Hematopoietic multipotent progenitor cell treated with erythropoietin and hydrocortisone succinate and interleukin-3 and kit ligand, for 15 days (in vitro differentiated cells): ENCODE measurements around the gene LRRC10B.

Source experiments
- DNase-seq: peaks from one replicate; pipeline ENCODE4 v3.0.0-alpha.2; 2015; ENCODE audit warnings: low spot score

LRRC10B gene

GRCh38 chr11:61546663-61547062 is 38.1 kb downstream of the LRRC10B start:
- DNase-seq, result no peak

GRCh38 chr11:61547246-61547645 is 38.7 kb downstream of the LRRC10B start:
- DNase-seq, result no peak

- no peak for DNase-seq
These were observed 40.6 kb downstream of the LRRC10B start for GRCh38 chr11:61549177-61549576.

GRCh38 chr11:61549662-61550568 is 41.4 kb downstream of the LRRC10B start:
- DNase-seq, result no peak

- no peak for DNase-seq
These were observed 42.2 kb downstream of the LRRC10B start for GRCh38 chr11:61550665-61551227.

GRCh38 chr11:61551634-61552033 is 43.1 kb downstream of the LRRC10B start:
- no peak for DNase-seq

DNA sequence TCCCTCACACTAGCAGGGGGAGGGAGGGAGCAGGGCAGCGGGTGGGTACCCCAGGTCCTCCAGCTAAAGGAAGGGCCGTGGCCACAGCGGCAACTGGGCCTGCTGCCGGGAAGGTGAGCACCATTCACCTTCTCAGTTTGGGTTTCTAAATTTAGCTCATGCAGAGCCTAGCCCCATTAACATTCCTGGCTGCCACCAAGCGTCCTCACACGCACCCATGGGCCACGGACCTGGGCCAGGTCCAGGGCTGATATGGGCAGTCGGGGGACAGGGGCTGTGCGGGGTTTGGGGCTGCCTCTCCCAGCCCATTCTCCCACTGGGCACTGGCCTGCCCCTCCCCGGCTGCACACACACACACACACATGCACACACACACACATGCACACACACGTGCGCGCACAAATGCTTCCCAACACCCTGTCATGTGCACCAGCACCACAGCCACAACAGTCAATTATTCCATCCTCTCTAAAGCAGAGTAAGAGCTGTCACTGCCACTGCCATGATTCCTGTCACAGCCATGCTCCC is 43.6 kb downstream of the LRRC10B start:
- DNase-seq, result no peak

DNA sequence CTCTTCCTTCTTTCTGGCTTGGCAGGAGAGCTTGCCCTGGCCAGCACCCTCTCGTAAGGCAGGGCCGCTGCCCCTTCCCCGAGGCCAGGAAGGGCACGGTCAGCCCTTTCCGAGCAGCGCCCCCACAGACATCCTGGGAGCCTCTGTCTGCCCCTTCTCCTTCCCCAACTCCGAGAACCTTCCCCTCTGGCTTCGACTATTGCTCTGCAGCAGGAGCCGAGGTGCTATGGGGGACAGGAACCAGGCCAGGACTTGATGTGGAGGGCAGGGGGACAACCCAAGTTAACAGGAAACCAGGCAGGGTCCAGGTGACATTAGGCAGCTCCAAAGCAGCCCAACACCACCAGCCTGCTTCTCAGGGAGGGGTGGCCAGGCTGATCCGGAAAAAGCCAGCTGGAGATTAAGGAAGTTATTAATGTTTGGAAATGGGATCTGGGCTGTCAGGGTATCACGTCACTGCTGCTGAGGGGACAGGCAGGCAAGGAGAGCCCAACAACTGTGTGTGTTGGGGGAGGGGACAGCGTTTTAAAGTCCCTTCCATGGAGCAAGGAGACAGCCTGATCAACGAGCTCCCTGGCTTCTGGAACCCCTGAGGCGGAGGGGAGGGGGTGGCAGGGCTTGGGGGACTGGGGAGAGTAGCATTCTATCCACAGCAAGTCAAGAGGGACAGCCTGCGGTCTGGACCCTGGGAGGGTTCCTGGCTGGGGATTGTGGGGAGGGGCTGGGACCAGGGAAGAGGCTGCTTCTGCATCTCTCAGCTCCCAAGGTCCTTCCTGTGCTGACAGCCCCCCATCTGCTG is 45.0 kb downstream of the LRRC10B start:
- DNase-seq, result no peak

DNA sequence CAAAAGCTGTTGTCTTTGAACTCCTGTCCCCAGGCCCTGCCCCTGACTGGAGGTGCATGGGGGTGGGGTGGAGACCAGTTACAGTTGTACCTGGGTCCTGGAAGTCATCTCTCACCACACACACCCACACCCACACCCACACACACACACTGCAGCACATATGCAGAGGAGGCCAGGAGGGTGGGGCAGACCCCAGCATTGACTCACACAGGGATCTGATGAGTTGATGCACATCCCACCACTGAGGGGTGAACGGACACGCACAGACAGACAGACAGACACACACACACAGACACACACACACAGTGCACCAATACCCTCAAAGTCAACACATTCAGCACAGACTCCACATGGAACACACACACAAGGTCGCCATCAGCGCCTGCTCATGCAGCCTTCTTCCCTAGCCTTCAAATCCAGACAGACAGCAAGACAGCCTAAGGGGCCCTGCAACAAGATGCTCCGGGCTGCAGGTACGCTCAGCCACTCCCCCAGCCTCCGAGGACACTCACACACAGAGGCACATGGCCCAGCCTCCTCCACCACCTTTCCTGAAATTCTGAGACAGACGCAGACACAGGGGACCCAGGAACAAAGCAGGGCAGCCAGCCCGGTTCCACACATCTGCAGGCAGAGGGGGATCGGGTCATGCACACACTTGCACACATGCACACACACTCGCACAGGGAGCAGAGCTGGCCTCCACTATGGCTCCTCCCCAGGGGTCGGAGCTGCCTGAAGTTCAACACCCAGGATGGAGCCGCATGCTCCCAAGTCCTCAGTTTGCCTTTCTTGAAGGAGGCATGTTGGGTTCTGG is 45.8 kb downstream of the LRRC10B start:
- DNase-seq, result no peak

- no peak for DNase-seq
These were observed 46.8 kb downstream of the LRRC10B start for GRCh38 chr11:61555051-61555969.

DNA sequence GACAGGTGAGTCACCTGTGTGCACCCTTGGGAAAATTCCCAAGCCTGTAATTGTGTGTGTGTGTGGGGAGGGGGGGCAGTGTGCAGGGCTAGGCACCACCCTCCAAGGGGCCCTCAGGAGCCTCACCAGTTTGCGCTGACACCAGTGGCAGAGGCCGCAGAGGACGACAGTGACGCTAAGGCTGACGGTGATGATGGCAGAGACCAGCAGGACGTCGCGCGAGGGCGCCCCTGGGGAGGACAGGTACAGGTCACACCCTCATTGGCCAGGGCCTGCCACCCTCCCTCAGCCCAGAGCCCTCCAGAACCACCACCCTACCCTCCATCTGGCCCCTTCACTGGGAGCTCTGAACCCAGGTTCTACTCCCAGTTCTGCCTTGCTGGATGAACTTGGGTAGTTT is 47.4 kb downstream of the LRRC10B start:
- DNase-seq, result no peak

GRCh38 chr11:61556621-61557020 is 48.1 kb downstream of the LRRC10B start:
- DNase-seq, result no peak
